Vagina (tissue), 2 donors: ENCODE measurements around the gene FAM3A. TPM values are rescaled to one million over a fixed set of nuclear protein-coding genes. Genes with fewer than 3 reads are reported as not detected.

ENCODE experiments used
- DNase-seq, 2 donors: peaks; one replicate each; pipeline ENCODE4 v3.0.0-alpha.2; 2017; ENCODE audit errors: extremely low spot score in 2 of 2
- H3K27ac ChIP-seq: fragments of 200-600 bp; sonication (generic); one replicate; pipeline ENCODE4 v1.5.1; 2019
- H3K27me3 ChIP-seq: fragments of 200-600 bp; sonication (generic); one replicate; pipeline ENCODE4 v1.5.1; 2019
- H3K36me3 ChIP-seq, 2 donors: fragments of 200-600 bp; sonication (generic); one replicate each; pipeline ENCODE4 v1.5.1; 2017 to 2019
- H3K4me1 ChIP-seq: fragments of 200-600 bp; sonication (generic); one replicate; pipeline ENCODE4 v1.5.1; 2019
- H3K4me3 ChIP-seq, 2 donors: fragments of 200-600 bp; sonication (generic); 1 replicate in 1 of 2; 2 replicates in 1 of 2; pipeline ENCODE4 v1.5.1; 2016 to 2019
- H3K9me3 ChIP-seq: fragments of 200-600 bp; sonication (generic); one replicate; pipeline ENCODE4 v1.5.1; 2019
- POLR2A ChIP-seq, 2 donors: fragments of 450-650 bp; IDR thresholded peaks; one replicate each; pipeline ENCODE4 v1.6.1; 2017; ENCODE audit warnings: antibody characterized with exemption in 2 of 2, mild to moderate bottlenecking in 2 of 2, moderate library complexity in 2 of 2
- POLR2AphosphoS5 ChIP-seq, 2 donors: sonication (generic); formaldehyde crosslinking; IDR thresholded peaks; one replicate each; pipeline ENCODE4 v1.9.0; 2017; ENCODE audit warnings: antibody characterized with exemption in 2 of 2, mild to moderate bottlenecking in 2 of 2, low read depth in 1 of 2; ENCODE audit not compliant: insufficient read depth in 1 of 2
- intact Hi-C: fragments of 100-400 bp; cut with DNase I; formaldehyde crosslinking; loops from one replicate; pipeline ENCODE4 v1.15.1; 2023
- total RNA-seq: library from RNA; depleted of rRNA; stranded (reverse); fragments of >200 nt; gene quantifications from one replicate; pipeline ENCODE4 v1.2.3, GENCODE V29; 2016
- TF ChIP-seq, protein P1 (sequence below), 3 experiments: fragments of 450-650 bp in 2 of 3; fragments of 200-600 bp in 1 of 3; sonication (generic) in 1 of 3; IDR thresholded peaks; one replicate each; pipeline ENCODE4 v1.5.1; 2017 to 2019; ENCODE audit warnings: antibody characterized with exemption in 3 of 3, mild to moderate bottlenecking in 2 of 3, moderate library complexity in 2 of 3

The FAM3A gene
- total RNA-seq, 1 donor from 2014 or later, result 59.9 TPM

DNA sequence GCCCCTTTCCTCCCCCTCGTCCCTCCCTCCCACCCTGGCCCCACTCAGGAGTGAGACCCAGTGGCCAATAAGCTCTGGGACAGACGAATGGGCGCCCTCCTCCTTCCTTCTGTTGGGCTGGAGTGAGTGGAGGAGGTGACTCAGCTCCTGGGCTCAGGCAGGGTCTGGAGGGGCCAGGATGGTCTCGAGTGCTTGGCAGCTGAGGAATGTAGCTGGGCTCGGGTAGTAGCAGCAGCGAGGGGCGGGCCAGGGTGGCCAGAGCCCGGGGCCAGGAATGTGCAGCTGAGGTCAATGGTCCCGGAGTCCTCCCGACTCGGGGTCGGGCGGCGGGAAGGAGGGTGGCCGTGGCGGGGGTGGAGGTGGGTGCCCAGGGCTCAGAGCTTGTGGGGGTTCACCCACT is 15.6 kb upstream of the FAM3A start:
- no peaks in the 10 kb centered on the region for H3K27me3 ChIP-seq
- peaks cover 0 to 14% of the 10 kb centered on the region in 2 donors for H3K36me3 ChIP-seq
- intact Hi-C loops, result loop anchor here (5.0 kb wide), 2 partner anchors 119 to 134 kb away; partner anchors contain the start of genes RPL10 and TAFAZZIN
- H3K27ac ChIP-seq, result no peak overlapping the region
- no peak for DNase-seq
- H3K4me3 ChIP-seq, result no peak overlapping the region
- peaks cover 11% of the 10 kb centered on the region for H3K4me1 ChIP-seq
- H3K9me3 ChIP-seq, result no peaks in the 10 kb centered on the region
- TF ChIP-seq POLR2A (IDR thresholded peaks at IDR 0.05) (no peak), POLR2AphosphoS5 (IDR thresholded peaks at IDR 0.05; ENCODE audit: insufficient read depth in 1 of 2, low read depth in 1 of 2) (no peak)
- TF ChIP-seq, protein P1, sequence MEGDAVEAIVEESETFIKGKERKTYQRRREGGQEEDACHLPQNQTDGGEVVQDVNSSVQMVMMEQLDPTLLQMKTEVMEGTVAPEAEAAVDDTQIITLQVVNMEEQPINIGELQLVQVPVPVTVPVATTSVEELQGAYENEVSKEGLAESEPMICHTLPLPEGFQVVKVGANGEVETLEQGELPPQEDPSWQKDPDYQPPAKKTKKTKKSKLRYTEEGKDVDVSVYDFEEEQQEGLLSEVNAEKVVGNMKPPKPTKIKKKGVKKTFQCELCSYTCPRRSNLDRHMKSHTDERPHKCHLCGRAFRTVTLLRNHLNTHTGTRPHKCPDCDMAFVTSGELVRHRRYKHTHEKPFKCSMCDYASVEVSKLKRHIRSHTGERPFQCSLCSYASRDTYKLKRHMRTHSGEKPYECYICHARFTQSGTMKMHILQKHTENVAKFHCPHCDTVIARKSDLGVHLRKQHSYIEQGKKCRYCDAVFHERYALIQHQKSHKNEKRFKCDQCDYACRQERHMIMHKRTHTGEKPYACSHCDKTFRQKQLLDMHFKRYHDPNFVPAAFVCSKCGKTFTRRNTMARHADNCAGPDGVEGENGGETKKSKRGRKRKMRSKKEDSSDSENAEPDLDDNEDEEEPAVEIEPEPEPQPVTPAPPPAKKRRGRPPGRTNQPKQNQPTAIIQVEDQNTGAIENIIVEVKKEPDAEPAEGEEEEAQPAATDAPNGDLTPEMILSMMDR (IDR thresholded peaks at IDR 0.05), result no peak

DNA sequence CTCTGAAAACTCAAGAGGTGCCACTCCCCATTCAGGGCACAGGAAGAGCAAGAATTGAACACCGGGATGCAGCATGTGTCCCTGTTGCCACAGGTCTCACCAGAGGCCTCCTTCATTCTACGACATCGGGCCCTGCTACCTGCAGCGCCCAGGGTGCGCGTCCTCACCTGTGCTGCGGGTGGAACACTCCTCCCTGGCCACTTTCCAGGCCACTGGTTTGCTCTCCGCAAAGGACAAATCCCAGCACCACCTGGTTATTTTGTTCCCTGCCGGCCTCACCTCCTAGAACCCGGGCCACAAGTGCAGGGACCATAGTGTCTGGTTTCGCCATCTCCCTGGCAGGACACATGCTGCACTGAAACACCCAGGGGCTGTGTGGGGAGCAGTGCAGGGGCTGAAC is 14.3 kb upstream of the FAM3A start:
- intact Hi-C loops, result loop anchor here (5.0 kb wide), 2 partner anchors 118 to 133 kb away; partner anchors contain the start of genes RPL10 and TAFAZZIN
- Histone ChIP-seq H3K9me3 (no peaks in the 10 kb centered on the region), H3K27me3 (no peaks in the 10 kb centered on the region), H3K4me1 (peaks cover 11% of the 10 kb centered on the region), H3K27ac (no peak overlapping the region), H3K36me3 (peaks cover 0 to 9% of the 10 kb centered on the region in 2 donors), H3K4me3 (no peak overlapping the region)
- TF ChIP-seq POLR2A (IDR thresholded peaks at IDR 0.05), result no peak
- no peak for TF ChIP-seq POLR2AphosphoS5 (IDR thresholded peaks at IDR 0.05; ENCODE audit: insufficient read depth in 1 of 2, low read depth in 1 of 2)
- TF ChIP-seq, protein P1 (IDR thresholded peaks at IDR 0.05), result no peak
- DNase-seq, result no peak

DNA sequence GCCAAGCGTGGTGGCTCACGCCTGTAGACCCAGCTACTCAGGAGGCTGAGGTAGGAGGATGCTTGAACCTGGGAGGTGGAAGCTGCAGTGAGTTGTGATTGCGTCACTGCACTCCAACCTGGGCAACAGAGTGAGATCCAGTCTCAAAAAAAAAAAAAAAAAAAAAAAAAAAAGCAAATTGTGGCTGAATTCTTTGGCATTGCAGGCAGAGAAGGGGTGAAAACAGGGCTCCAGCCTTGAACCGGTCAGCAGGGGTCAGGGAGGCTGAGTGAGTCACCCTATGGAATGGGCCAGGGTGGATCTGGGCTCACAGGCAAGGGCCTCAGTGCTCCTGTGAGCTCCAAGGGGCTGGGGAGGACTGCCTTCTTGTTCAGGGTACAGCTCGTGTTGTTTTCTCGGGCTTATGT is 13.2 kb upstream of the FAM3A start:
- Histone ChIP-seq H3K4me3 (no peak overlapping the region), H3K27me3 (no peaks in the 10 kb centered on the region), H3K4me1 (peaks cover under 1% of the 10 kb centered on the region), H3K36me3 (peaks cover 0 to 9% of the 10 kb centered on the region in 2 donors), H3K27ac (no peak overlapping the region), H3K9me3 (no peaks in the 10 kb centered on the region)
- intact Hi-C loops, result no loop called here
- TF ChIP-seq POLR2AphosphoS5 (IDR thresholded peaks at IDR 0.05; ENCODE audit: insufficient read depth in 1 of 2, low read depth in 1 of 2) (no peak), POLR2A (IDR thresholded peaks at IDR 0.05) (no peak)
- TF ChIP-seq, protein P1 (IDR thresholded peaks at IDR 0.05), result no peak
- no peak for DNase-seq

DNA sequence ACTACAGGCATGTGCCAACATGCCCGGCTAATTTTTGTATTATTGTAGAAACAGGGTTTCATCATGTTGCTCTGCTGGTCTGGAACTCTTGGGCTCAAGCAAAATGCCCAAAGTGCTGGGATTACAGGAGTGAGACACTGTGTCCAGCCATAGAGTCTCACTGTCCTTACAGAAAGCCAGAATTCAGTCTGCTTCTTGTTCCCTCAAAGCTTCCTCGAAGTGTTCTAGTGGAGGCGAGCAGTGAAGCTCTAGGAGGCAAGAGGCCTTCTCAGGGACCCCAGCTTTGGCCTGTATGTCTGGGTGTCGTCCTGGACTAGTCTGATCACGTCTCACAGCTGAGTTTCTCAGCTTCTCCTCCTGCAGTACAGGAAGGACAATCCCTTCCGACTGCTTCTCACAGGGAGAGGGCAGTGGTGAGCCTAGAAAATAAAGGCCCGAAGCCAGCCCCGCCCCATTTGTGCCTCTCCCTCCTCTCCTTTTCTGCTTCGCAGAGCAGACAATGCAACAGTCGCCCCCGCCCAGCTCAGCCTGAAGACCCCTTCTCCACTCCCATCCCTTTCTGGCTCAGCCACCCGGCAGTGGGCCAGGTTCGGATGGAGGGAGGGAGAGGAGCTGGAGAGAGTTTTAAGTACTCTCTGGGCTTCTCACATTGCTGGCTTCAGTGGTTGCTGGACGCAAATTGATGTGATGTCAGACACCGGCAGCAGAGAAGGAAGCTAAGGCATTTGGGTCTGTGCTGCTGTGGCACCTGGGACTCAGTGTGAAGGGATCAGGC is 11.1 kb upstream of the FAM3A start:
- H3K4me1 ChIP-seq, result no peaks in the 10 kb centered on the region
- H3K27me3 ChIP-seq, result no peaks in the 10 kb centered on the region
- H3K4me3 ChIP-seq, result peak overlapping the region; percentile 16 to 35
- intact Hi-C loops, result no loop called here
- H3K36me3 ChIP-seq, result no peaks in the 10 kb centered on the region
- peak overlapping the region; percentile 54 for H3K27ac ChIP-seq
- no peaks in the 10 kb centered on the region for H3K9me3 ChIP-seq
- TF ChIP-seq, protein P1 (IDR thresholded peaks at IDR 0.05), result peak in 1 of 3 experiments; percentile 24
- TF ChIP-seq POLR2AphosphoS5 (IDR thresholded peaks at IDR 0.05; ENCODE audit: insufficient read depth in 1 of 2, low read depth in 1 of 2) (peak in 1 of 2 donors; percentile 62), POLR2A (IDR thresholded peaks at IDR 0.05) (no peak)
- DNase-seq, result peak in 1 of 2 donors; percentile 90
